AG08396 (cell line): ENCODE data around the gene ARL10.
A peak's percentile ranks its signal among the peaks of the same experiment; 100 is the strongest.

Experiments used
- DNase-seq: peaks from one replicate; pipeline ENCODE4 v3.0.0; 2012; ENCODE audit warnings: low spot score, mixed read lengths

Gene ARL10, protein sequence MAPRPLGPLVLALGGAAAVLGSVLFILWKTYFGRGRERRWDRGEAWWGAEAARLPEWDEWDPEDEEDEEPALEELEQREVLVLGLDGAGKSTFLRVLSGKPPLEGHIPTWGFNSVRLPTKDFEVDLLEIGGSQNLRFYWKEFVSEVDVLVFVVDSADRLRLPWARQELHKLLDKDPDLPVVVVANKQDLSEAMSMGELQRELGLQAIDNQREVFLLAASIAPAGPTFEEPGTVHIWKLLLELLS

GRCh38 chr5:176365351-176366231, at the start of gene ARL10:
TSS of gene ARL10 (plus strand) at chr5:176365487. CDS start at chr5:176365564, 77 bp downstream.
- DNase-seq: peak; percentile 91

GRCh38 chr5:176317534-176318374, 47.5 kb upstream of the ARL10 start:
- DNase-seq: no peak

DNA sequence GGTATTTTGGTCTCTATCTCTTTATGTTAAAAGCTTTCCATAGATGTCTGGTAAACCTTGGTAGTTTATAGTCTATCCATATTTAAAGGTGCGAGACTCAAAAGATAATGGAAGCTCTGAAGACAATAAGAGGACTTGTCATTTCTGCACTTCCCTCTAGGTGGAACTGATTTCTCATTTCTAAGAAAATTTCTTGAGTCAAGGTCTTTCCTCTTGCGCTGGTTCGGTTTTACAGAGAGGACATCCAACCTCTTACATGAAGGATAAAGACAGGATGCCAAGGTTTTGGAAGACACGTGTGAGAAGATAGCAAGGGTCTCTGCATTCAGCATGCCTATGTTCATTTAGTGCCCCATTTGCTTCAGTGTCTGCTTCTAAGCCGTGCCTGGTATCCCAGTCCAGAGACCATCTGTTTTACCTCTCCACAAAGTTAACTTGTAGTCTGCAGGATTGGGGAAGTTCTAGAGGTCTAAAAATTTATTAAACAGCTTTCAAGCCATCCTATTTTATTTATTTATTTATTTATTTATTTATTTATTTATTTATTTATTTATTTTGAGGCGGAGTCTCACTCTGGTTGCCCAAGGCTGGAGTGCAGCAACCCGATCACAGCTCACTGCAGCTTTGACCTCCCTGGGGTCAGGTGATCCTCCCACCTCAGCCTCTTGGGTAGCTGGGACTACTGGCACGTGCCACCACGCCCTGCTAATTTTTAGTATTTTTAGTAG, 45.3 kb upstream of the ARL10 start:
- DNase-seq: no peak

GRCh38 chr5:176320577-176320976, 44.7 kb upstream of the ARL10 start:
- DNase-seq: no peak

DNA sequence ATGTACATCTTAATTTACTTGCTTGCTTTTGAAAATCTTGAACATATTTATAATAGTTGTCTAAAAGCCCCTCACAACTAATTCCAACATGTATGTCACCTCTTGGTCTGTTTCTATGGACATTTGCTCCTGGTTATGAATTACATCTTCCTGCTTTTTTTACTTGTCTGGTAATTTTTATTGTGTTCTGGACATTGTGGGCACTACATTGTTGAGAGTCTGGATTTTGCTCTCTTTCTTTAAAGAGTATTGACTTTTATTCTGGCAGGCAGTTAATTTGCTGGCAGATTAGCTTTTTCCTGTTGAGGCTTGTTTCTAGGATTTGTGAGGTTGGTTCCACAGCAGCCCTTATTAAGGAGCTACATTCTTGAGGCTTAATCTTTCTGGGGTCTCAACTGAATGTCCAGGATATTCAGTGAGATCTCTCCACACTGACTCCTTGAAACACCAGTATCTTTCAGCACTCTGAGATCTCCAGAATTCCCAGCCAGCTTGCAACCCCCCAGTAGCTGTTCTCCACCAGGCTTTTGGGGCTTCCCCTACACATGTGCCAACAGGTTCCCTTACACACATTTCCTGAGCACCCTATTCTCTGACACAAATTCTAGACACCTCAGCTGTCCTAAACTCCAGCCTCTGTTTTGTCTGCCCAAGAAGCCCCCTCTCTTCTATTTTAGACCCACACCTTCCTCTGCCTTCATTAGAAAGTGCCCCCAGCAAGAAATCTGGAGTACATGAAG, 31.1 kb upstream of the ARL10 start:
- no peak for DNase-seq

DNA sequence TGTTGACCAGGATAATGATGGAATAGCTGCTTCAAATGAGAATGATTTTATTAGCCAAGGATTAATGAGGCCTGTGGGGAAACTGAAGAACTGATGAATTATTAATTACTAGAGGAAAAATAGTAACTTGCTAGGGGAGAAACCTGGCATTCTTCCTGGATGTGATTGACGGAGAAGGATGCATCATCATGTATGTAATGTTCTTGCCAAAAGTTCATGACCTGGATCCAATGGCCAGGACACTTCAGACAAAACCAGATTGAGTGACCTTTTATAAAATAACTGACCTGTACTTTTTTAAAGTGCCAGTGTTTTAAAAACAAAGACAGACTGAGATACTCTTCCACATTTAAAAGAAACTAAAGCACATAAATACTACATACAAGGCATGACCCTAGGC, 27.4 kb upstream of the ARL10 start:
- no peak for DNase-seq

- no peak for DNase-seq
Observed at GRCh38 chr5:176339304-176339703, 26.0 kb upstream of the ARL10 start.

DNA sequence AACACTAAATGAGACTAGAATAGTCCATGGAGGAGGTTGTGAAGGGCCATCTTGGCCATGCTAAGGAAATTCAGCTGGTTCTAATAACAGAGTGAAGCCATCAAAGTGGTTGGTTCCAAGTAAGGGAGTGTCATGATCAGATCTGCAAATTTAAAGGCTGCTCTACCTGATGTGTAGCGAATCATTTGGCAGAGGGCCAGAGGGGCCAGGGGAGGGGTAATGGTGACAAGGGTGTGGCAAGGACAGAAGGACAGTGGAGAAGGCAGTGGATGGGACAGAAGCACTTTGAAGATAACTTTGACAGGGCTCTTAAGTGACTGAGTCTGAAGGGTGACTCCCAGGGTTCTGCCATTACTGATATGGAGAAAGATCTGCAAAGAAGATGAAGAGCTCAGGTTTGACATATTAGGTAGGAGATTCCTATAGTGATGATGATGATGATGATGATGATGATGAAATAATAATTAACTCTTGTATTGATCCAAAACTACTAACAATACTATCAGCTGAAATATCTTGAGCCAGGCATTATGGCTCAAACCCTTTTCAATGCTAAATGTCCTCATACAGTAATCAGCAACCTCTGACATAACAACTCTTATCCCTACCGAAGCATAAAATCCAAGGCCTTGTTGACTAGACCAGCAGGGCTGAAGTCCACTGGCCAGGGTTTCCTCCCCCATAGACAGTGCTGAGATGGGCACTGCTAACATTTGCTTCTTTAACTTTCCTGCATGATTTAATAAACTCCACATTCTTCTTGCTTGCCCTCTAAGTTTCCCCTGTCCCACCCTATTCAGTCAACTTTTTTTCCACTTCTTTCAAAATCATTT, 23.7 kb upstream of the ARL10 start:
- DNase-seq: no peak

GRCh38 chr5:176342158-176342483, 23.2 kb upstream of the ARL10 start:
- DNase-seq: no peak

GRCh38 chr5:176342766-176343458, 22.4 kb upstream of the ARL10 start:
- DNase-seq: no peak

- no peak for DNase-seq
Observed at GRCh38 chr5:176350416-176350815, 14.9 kb upstream of the ARL10 start.

GRCh38 chr5:176352116-176352878, 13.0 kb upstream of the ARL10 start:
- DNase-seq: no peak

GRCh38 chr5:176353533-176353932, 11.8 kb upstream of the ARL10 start:
- no peak for DNase-seq

DNA sequence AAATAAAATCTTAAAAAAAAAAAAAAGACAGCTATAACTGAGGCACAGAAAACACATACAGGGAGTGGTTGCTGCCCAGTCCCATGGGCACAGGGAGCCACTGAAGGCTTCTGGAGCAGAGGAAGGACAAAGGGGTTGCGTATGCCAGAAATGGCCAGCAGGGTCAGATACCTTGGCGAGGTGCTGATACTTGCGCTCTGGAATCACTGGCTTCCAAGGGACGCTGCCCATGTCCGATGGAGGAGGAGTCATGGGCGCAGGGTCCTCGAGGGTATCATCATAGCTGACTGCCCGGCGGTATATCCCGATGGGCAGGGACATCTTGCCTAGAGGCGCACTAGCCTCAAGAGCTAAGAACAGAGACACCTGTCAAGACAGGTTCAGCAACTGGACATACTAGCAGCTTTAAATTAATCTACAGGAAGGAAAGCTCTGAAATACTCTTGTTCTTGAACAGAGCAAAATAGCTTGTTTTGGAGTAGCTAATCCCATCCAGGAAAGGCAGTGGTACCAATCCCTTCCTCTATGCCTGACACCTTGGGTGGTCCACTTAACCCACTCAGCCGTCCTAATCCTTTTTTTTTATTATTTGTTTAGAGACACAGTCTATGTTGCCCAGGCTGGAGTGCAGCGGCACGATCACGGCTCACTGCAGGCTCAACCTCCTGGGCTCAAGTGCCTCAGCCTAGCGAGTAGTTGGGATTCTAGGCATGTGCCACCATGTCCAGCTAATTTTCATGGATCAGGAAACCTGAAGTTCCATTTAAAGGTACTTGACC, 9.7 kb upstream of the ARL10 start:
- DNase-seq: no peak

DNA sequence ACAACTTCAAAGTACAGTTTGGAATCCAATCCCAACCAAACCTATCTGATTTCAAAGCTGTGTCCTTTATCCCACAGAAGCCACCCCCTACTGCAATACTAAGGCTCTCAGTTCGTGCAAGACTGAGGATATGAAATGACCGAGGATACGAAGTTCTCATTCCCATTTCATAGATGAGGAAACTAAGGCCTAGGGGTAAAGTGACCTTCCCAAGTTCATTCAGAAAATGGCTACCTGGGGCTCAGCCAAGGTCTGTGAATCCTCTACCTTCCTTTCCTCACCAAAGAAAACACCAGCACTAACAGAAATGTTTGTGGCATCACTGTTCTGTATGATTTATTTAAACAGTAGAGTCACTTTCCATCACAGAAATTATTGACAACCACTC, 9.1 kb upstream of the ARL10 start:
- no peak for DNase-seq

DNA sequence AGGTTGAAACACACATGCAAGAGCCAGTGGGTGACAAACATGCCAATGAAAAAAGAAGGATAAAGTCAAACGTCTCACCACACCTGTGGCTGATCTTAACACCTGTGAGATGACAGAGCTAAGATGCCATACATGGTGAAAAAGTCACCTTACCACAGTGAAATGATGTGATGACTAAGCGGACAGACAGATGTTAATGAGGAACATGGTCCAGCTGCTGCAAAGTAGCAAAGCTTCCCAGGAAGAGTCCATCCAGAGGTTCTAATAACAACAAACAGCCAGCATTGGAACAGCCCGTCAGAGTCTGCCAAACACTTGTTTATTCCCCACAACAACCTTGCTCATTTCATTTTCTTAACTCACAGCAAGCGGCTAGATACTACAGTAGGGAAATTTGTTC, 5.6 kb upstream of the ARL10 start:
- no peak for DNase-seq

DNA sequence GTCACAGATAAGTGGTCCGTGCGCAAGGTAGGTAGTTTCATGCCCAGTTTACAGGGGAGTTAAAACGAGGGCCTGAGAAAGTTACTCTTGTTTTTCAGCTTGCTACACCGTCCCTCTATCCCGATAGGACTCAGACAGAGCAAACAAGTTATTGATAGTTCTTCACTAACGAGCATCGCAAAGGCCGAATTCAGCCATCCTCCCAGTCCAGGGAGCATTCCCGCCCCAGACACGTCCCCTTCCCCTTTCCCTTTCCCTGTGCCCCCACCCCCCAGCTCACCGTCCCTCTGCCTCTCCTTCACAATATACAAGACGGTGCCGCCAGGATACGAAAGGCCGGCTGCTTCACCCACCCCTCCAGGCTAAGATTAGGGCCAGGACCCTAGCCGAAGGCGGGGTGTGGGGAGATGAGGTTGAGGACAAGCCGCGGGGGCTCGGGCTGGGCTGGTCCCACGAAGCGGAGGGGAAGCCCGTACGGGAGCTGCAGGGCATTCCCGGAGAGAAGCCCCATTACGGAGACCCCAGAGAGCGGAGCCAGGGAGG, 4.3 kb upstream of the ARL10 start:
- no peak for DNase-seq
